Omental fat pad (tissue), 4 donors: ENCODE measurements around the gene CACNA1A. TPM values are rescaled to one million over a fixed set of nuclear protein-coding genes. Genes with fewer than 3 reads are reported as not detected.

Source experiments
- ATAC-seq: fragments of 150-250 bp; one replicate; pipeline ENCODE4 v1.9.1; 2016; ENCODE audit warnings: mild to moderate bottlenecking, moderate library complexity; ENCODE audit not compliant: low FRiP score
- DNase-seq: peaks from one replicate; pipeline ENCODE4 v3.0.0-alpha.2; 2019; ENCODE audit warnings: low spot score
- total RNA-seq, 4 donors: library from RNA; depleted of rRNA; stranded (reverse); fragments of >200 nt; gene quantifications; one replicate each; pipeline ENCODE4 v1.1.0, GENCODE V29; 2016
- TF ChIP-seq, protein P1 (sequence below), 3 donors: fragments of 450-650 bp; IDR thresholded peaks; one replicate each; pipeline ENCODE4 v1.5.1; 2016 to 2017; ENCODE audit warnings: antibody characterized with exemption in 3 of 3, mild to moderate bottlenecking in 3 of 3, moderate library complexity in 2 of 3

Gene CACNA1A
- total RNA-seq, 4 donors from 2014 or later, result 0.44 to 2.7 (median 0.71) TPM

DNA sequence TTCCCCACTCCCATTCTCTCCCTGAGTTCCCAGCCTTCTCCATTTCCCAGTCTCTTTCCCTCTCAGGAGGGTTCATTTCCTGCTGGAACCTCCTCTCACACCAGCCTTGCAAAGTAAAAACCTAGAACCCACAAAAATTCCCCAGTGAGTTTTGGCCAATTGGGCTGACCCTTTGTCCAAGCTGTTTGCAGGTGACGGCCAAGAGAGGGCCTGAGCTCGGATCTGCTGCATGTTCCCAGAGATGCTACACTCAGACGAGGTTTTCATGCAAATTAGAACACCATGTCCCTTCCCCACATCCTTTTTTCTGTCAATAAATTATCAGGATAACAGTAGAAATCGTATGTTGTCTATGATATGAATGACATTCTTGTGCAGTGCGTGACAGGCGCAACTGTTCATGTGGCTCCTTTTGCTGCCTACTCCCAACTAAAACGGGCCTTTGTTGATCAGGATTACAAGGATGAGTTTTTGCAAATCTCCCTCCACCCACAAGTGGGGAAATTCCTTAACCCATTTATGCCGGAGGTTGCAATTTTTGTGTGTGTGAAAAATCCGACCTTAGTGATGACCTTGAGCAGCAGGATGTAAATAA, 149.5 kb downstream of the CACNA1A start:
- ATAC-seq, result no peak
- DNase-seq, result no peak

DNA sequence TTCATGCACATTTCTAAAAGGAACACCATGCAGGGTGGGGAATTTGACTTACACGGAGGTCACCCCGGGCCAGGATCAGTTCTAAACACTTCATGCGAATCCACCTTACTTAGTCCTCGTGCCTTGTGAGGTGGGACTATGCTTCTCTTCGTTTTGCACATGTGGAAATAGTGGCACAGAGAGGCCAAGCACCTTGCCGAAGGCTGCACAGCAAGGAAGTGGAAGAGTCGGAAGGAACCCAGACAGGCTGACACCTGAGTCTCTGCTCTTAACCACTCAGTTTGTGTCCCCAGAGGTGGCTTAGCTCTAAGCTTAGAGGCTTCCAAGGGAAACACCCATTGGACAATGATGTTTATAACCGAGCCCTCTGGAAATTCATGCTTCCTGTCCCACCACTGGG, 150.1 kb downstream of the CACNA1A start:
- ATAC-seq, result no peak
- TF ChIP-seq, protein P1, sequence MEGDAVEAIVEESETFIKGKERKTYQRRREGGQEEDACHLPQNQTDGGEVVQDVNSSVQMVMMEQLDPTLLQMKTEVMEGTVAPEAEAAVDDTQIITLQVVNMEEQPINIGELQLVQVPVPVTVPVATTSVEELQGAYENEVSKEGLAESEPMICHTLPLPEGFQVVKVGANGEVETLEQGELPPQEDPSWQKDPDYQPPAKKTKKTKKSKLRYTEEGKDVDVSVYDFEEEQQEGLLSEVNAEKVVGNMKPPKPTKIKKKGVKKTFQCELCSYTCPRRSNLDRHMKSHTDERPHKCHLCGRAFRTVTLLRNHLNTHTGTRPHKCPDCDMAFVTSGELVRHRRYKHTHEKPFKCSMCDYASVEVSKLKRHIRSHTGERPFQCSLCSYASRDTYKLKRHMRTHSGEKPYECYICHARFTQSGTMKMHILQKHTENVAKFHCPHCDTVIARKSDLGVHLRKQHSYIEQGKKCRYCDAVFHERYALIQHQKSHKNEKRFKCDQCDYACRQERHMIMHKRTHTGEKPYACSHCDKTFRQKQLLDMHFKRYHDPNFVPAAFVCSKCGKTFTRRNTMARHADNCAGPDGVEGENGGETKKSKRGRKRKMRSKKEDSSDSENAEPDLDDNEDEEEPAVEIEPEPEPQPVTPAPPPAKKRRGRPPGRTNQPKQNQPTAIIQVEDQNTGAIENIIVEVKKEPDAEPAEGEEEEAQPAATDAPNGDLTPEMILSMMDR (IDR thresholded peaks at IDR 0.05), result no peak
- no peak for DNase-seq

More for the DNA sequence above, 149.5 kb downstream of the CACNA1A start:
- TF ChIP-seq, protein P1 (IDR thresholded peaks at IDR 0.05), result no peak

DNA sequence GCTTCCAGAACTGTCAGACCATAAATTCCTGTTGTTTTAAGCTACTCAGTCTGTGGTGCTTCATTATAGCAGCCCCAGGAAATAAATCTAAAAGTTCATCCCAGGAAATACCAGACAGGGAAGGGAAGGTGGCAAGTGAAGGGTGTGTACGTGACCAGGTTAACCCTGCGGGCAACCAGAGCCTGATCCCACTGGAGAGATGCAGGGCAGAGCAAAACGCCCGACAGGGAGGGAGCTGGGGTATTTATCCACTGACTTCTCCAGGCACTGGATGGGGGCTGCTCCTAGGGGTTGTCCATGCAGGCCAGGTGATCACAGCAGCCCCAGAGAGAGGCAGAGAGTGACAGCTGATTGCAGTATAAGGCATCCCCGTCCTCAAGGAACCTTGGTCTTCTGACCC, 150.9 kb downstream of the CACNA1A start:
- DNase-seq, result no peak
- no peak for ATAC-seq

GRCh38 chr19:13353625-13354024, 152.7 kb downstream of the CACNA1A start:
- TF ChIP-seq, protein P1 (IDR thresholded peaks at IDR 0.05), result no peak
- ATAC-seq, result no peak

More for the DNA sequence above, 150.9 kb downstream of the CACNA1A start:
- TF ChIP-seq, protein P1 (IDR thresholded peaks at IDR 0.05), result no peak

GRCh38 chr19:13350759-13351158, 155.5 kb downstream of the CACNA1A start:
- DNase-seq, result no peak
- ATAC-seq, result no peak
- TF ChIP-seq, protein P1 (IDR thresholded peaks at IDR 0.05), result no peak

More at GRCh38 chr19:13353625-13354024, 152.7 kb downstream of the CACNA1A start:
- no peak for DNase-seq

DNA sequence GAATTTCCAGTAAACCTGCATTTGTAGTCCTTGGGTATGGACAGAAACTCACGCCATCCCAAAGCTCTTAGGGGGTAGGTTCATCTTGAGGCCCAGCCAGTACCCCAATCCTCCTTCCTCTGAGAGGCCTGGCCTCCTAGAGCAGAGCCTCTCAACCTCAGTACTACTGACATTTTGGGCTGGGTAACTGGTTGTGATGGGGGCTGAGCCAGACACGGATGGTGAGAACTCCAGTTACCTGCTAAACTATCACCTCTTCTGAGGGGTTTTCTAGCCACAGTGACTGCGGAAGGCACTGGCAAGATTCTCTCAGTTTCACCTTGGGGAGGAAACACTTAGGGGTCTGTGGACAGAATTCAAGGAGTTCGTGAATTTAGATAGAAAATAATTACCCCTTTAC, 156.2 kb downstream of the CACNA1A start:
- ATAC-seq (no peak), DNase-seq (no peak)
- TF ChIP-seq, protein P1 (IDR thresholded peaks at IDR 0.05), result no peak

DNA sequence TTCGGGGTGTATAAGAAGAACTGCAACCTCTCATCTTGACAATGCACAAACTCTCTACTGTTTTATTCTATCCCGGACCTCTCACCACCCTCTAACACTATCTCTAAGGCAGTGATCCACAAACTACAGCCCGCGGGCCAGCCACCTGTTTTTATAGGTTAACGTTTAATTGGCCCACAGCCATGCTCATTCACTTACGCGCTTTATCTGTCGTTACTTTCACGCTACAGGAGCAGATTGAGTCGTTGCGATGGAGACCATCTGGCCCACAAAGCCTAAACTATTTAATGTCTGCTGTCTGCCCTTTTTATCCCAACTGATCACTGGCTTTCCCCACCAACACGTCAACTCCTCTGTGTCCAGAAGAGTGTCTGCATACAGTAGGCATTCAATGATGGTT, 158.9 kb downstream of the CACNA1A start:
- DNase-seq (no peak), ATAC-seq (no peak)
- TF ChIP-seq, protein P1 (IDR thresholded peaks at IDR 0.05), result no peak
